HS-5 (cell line): ENCODE data around the gene RASSF5.

Experiments used
- DNase-seq: peaks from one replicate; pipeline ENCODE4 v3.0.0-alpha.2; 2012; ENCODE audit warnings: low read depth

RASSF5 gene

DNA sequence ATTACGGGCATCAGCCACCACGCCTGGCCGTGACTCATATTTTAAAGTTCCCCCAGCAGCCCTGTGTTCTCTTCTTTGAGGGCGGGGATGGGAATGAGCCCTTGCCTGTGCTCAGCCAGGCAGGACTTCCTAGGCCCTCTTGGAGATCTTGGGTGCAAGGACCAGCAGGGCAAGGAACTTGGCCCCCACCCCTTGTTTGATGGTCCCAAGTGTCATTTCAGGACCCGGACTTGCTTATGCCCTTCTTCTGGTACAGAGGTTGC lies 9.3 kb downstream of the RASSF5 start:
- DNase-seq, result no peak

DNA sequence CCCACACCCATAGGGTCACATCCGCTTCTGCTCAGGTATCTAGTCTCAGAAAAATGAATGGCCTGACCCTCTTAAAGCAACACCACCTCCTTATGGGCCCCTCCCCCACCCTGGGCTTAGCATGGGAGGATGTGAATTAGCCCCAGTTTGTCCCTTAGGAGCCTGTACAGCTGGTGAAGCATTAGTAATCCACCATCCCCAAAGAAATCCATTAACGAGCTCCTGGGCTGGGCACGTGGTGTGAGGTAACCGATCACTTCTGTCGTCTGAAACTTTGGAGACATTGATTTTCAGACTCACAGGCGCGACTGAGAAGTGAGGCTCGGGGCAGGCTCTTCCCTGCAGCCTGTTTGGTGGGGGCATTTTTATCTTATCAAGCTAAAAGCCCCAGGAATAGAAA lies 10.5 kb downstream of the RASSF5 start:
- no peak for DNase-seq

DNA sequence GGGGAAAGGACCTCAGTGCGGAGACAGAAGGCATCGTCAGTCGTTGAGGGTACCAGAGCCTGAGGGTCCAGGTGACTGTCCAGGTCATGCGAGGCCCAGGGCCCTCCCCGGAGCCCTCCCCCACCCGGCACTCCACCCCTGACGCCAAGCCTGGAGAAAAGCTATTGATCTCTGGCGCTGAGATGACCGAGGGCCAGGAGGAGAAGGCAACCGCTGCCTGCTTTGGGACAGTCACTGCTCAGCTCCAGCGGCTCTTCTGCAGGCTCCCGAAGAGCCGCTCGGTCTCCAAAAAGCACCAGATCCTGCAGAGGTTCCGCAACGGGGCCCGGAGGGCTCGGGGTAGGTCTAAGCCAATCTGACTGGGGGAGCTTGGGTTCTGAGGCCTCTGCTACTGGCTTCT lies 10.9 kb downstream of the RASSF5 start:
- no peak for DNase-seq

DNA sequence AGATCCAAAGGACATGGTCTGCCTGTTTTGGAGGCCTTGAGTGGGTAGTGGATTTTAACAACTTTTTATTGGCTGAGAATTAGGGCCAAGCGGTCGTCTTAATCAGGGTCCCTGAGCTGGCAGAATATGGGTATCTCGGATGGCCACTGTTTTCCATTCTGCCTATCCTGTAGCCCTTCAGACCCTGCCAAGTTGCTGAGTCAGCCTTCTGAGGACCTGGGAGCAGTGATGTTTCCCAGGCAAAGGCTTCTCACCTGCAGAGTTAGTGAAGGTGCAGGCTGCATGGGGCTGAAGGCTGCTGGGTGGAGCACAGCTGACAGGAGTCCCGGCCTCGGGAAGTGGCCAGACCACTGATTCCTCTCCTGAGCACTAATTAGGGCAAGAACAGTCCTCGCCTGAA lies 11.4 kb downstream of the RASSF5 start:
- DNase-seq, result no peak

DNA sequence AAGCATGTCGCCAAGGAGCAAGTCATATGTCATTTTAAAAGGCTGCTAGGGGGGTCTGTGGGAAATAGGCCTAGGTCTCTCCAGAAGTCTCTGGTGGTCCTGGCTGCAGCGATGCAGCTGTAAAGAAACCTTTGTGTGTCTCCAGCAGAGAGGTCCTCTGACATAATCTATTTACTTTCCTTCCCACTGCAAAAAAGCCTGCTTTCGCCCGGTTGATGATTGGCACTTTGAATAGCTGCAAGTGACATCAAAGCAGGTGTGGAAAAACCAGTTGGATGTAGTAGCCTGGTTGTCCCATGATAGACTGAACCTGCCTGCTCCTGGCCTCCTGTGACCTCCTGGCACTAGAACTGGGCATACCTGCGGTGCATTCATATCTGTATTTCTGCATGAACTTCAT lies 13.8 kb downstream of the RASSF5 start:
- no peak for DNase-seq

DNA sequence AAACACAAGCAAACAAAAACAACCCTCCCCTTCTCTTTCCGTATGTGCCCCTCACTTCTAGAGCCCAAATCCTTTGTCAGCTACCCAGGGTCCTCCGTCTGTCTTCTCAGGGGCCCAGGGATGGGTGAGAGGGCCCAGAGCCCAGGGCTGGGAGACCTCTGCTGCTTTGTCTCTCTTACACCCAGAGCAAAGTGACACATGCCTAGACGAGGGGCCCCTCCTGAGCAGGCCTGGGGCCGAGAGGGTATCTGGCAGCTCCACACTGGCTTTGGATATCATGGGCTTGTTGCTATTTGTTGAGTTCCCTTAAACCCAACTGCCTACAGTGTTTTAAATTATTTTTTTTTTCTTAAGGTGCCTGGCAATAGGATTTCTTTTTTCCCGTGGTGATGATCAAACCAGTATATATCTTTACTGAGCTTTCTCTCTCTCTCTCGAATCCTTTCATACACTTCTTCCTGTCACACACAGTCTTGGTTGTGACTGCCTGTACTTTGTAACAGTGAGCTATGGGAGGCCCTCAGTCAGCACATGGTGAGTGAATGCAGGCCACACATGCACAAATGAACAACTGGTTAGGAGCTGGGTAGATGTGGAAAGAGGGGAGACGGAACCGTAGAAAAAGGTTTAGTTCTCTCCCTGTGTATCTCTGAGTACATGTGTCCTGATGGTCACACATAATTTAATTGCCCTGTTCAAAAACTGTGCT lies 14.5 kb downstream of the RASSF5 start:
- DNase-seq, result no peak

DNA sequence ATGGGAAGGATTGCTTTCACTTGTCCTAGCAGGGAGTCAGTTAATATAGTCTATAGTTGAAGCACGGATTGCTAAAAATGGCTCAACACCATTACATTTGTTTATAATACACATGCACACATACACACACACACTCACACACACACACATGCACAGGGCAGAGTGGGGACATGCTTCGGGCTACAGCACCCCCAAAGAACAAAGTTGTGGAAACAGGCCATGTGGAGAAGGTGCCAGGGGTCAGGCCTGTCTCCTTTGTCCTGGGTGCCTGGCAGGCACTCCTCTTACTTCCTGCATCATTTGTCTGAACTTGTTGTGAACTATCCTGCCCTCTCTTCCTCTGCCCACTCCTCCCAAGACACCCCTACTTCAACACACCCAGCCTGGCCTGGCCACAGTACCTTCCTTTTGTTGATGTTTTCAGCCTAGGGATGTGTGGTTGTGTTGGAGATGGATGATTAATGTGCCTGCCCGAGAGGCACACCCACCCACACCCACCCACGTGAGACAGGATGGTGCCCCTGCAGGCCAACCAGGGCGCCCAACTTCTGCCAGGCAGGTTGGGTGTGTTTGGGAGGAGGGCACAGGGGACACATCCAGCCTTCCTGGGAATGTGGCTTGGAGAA lies 17.5 kb downstream of the RASSF5 start:
- DNase-seq, result no peak

DNA sequence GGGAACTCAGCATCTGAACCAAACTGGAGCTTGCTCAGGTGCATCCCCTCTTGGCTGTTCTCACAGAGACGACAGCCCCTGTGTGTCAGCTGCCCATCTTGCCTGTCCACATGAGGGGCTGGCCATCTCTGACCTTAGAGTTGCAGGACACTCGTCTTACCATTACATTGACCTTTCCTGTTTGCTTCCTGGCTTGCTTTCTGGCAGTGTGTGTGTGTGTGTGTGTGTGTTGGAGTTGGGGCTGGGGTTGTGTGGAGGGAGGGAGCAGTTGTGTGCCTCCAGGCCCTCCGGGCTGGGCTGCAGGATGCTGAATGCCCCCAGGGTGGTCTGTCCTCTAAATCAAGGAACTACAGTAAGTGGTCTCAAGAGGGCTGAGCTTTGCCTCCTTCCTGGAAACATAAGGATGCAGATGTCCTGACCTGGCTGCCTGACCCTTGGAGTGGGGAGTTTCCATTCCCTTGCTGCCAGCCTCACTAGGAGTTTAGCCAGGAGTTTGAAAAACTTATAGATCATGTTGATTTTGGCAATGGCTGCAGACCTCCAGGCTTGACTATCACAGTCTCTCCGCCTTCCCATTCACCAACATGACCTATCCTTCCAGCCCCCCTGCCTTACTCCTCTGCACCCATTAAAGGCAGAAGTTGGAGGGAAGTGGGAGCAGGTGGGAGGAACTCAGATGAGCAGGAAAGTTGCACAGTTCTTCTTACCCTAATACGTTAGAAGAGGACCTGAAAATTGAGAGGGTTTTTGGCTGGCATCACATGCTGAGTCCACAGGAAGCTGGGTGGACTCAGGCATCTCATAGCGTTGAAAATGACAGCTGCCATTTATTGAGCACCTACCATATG lies 19.0 kb downstream of the RASSF5 start:
- DNase-seq, result no peak

DNA sequence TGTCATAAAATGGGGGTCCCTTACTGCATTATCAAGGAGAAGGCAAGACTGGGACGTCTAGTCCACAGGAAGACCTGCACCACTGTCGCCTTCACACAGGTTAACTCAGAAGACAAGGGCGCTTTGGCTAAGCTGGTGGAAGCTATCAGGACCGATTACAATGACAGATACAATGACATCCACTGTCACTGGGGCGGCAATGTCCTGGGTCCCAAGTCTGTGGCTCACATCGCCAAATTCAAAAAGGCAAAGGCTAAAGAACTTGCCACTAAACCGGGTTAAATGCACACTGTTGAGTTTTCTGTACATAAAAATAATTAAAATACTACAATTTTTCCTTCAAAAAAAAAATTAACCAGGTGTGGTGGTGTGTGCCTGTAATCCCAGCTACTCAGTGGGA lies 22.1 kb downstream of the RASSF5 start:
- no peak for DNase-seq

DNA sequence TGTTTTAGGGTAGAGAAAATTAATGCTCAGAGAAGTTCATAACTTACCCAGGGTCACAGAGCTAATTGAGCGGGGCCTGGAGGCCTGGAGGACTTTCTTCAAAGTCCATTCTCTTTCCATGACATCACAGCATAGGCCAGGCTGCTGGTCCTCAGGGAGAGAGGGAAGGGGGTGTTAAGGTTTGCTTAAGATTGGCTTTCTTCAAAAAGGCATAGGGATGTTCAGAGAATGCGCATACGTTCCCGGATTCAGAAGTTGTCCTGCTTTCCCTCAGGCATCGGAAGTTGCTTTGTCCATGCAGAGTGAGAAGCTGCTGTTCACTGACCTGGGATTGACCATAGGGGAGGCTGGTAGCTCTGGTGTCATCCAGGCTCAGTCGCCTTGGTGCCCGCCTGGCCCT lies 25.0 kb downstream of the RASSF5 start:
- no peak for DNase-seq

DNA sequence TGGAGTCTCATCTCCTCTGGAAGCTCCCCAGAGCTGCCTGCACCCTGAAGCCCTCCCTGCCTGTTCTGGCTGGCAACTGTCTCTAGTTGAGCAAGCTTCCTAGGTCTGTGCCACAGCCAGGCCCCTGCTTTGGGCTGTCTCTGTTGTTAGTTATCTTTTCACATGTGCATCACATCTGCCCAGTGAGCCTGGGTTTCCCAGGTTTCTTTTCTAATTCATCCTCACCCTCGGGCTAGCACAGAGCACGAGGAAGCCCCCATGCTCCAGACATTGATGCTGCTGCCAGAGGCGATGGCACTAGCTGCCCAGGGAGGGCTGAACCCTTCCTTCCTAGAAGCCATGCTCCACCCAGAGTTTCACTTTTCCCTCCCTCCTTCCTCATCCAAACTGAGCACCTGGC lies 27.2 kb downstream of the RASSF5 start:
- DNase-seq, result no peak

DNA sequence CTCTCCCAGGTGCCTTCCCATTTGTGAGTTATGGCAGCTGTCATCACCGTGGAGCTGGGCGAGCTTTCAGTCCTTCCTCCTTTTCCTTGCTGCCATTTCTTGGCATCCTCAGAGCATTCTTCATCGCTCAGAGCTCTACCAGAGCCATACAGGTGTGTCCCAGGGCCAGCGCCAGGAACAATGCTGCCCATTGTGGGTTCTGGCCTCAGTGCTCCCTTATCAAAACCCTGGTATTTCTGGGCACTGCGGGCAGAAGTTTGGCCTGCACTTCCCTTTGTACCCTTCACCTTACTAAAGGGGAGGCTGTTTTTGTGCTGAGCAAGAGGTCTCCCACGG lies 28.5 kb downstream of the RASSF5 start:
- no peak for DNase-seq

DNA sequence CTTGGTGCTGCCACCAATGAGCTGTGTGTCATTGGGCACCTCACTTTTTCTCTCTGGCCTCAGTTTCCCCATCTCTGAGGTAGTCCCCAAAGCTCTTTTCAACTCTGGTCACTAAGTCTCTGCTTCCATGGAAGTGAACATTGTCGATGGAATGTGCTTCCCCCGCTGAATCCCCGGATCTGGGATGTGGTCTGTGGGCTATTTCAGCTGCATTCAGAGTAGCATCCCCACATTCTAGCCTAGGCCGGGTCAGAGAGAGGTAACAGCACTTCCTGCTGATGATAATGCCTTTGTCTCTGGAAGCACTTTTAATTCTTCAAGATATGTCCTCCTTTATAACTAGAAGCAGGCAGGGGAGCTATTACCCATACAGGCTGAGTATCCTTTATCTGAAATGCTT lies 29.8 kb downstream of the RASSF5 start:
- no peak for DNase-seq

DNA sequence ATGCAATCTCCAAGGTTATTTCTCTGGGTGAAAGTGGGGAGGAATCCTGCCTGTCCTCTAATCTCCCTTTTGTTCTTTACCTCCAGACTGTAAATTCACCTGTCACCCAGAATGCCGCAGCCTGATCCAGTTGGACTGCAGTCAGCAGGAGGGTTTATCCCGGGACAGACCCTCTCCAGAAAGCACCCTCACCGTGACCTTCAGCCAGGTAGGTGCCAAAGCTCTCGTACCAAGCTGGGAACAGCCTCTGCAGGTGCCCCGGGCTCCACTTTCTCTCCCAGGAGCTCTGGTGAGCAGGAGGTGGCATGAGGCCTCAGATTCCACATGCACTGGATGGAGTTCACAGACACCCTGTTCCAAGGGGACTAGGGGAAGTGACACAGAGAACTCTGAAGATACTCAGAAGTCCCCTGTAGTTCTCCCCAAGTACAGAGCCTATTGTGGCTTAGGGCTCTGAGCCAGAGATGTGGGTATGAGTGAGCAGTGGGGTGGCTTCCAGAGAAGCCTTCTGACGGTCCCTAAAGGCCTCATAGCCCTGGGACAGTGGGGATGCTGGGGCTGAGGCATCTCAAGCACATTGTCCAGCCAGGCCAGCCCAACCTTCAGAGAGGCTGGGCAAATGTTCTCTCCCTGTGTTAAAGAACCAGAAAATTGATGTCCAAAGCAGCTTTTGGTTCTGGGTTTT lies 30.9 kb downstream of the RASSF5 start:
- no peak for DNase-seq

DNA sequence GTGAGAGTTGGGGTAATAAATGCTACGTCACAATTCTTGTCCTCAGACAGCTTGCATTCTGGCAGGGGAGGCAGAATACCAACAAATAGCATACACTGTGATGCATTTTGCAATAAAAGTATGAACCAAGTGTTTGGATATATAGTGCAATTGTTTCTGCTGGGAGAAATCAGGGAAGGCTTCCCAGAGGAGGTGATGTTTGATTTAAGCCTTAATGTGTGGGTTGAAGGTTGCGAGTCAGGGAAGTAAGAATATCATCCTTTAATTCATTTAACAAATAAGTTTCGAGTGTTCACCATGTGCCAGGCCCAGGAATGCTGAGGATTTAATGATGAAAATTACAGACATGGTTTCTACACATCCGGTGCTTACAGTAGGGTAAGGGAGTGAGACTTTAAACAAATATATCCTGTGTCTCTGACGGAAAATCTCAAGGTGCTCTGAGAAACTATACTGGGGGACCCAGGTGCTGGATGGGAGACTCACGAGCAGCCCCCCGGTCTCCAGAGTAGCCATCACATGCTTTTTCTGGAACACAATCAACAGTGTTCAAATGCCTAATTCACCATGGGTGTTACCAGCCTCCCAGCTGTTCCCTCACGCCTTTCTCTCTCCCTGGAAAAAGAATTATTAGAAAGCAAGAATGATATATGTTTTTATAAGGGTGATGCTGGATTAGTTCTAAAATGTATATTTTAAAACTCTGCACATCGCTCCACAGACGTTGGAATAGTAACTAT lies 31.7 kb downstream of the RASSF5 start:
- no peak for DNase-seq

DNA sequence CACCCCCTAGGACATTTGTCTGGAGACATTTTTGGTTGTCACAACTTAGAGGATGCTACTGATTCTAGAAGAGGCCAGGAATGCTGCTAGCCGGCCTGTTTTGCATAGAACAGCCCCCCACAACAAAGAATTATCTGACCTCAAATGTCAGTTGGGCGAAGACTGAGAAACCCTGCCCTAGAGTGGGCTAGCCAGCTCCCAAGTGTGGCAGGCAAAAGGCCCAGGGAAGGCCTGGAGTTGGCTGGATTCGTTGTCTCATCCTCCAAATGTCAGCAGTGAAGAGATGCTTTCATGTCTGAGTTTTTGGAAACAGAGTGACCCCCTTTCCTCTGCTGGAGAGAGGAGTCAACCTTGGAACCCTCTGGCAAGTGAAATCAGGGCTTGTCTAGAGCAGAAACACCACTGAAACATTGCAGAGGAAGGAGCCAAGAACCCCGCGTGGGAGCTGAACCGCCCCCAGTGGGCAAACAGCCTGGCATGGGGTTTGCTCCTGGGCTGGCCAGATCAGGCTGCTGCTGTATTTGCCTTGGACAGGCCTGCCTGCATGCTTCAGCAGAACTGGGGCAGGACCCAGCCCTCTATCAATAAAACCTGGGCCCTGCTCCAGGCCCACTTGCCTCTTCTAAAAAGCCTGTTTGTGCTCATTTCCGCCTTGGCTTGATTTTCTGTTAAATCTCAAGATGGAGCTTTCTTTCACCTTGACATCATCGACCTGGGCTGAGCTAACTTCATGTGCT lies 32.9 kb downstream of the RASSF5 start:
- DNase-seq, result no peak

DNA sequence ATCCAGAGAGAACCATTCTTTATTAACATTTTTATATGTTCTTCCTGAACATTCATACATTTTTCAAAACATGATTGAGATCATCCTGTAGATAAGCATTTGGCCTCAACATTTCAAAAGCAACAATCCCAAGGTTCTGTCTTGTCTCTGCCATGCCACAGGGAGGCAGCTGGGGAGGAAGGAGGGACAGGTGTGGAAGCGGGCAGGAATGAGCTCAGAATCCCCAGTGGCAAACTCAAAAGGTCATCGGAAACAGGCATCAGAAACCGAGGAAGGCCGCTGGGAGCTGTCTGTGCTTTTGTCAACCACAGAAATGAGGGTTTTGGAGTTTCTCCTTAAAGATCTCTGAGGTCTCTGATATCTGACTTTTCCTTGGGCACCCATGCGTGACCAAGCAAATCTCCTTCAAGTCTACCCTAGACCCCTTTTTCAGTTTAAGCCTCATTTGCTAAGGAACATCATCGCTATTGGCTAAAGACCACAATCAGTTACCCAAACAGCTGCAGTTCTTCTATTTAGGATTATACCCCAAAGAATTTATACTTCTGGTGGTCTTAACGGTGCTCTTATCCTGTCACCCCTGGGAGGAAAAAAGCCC lies 34.0 kb downstream of the RASSF5 start:
- no peak for DNase-seq

DNA sequence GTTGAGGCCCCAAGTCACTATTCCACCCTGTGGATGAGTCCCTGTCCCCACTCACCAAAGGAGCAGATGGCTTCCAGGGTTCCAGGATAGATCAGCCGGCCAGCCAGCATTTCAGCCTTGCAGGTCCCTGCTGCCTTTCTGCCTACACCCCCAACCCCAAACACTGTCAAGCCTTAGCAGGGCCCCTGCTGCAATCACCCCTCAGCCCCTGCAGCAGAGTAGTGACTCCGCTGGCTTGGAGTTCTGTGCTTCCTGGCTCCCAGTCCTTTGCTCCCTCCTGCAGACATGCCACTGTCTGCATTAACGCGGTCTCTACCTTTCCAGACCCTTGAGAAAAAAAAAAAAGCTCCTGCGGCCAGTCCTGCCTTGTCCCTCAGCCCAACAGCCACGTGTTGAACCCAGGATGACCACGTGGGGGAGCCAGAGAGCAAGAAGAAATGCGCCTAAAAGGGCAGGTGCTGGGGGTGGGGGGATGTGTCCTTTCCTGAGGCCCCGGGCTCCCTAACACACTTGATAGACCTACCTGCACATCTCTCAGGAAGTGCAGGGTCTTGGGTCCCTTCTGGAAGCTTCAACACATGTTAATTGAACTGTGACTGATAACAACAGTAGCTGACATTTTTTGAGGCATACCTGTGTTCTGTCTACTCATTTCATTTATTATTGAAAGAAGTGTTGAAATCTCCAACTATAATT lies 37.4 kb downstream of the RASSF5 start:
- no peak for DNase-seq

DNA sequence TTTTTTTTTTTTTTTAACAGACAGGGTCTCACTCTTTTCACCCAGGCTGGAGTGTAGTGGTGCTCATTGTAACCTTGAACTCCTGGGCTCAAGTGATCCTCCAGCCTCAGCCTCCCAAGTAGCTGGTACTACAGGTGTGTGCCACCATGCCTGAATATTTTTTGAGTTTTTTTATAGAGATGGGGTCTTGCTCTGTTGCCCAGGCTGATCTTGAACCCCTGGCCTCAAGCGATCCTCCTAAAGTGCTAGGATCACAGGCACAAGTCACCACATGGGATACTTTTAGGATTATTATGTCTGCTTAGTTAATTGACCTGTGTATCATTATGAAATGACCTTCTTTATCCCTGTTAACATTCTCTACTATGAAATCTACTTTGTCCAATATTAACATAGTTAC lies 38.0 kb downstream of the RASSF5 start:
- DNase-seq, result no peak

DNA sequence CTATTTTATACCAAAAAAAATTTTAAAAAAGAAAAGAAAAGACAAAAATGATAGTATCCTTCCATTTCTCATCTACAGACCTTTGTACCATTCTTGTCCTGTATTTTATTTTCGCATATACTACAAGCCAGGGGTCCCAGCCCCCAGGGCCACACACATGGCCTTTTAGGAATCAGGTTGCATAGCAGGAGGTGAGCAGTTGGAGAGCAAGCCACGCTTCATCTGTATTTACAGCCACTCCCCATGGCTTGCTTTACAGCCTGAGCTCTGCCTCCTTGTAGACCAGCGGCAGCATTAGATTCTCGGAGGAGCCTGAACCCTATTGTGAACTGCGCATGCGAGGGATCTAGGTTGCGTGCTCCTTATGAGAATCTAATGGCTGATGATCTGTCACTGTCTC lies 39.8 kb downstream of the RASSF5 start:
- no peak for DNase-seq

DNA sequence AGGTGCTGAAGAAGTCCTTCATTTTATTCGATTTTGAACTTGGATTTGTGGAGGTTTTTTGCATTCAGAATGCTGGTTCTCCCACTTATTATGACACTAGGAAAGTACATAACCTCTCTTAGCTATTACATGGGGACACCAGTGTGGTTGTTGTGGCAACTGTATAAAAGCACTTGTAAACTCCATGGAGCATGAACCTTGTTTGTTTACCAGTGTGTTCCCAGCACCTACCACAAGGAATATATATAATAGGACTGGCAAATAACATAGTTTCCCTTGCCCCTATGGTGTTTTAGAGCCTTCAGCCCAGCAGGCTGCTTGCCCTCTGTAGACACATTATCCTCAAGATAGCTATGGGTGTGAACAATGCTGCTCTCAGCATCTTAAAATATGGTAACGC lies 43.1 kb downstream of the RASSF5 start:
- no peak for DNase-seq
